Right lobe of liver (tissue), 6 donors: Measurements from ENCODE around the gene KAZN. TPM values are rescaled to one million over a fixed set of nuclear protein-coding genes. Genes with fewer than 3 reads are reported as not detected.

Experiments used
- ATAC-seq, 4 donors: fragments of 200-7000 bp; cut with Tn5 transposase; one replicate each; pipeline ENCODE4 v1.9.1; 2020; ENCODE audit warnings: mild to moderate bottlenecking in 4 of 4, moderate library complexity in 4 of 4
- DNase-seq, 3 donors: peaks; one replicate each; pipeline ENCODE4 v3.0.0-alpha.2; 2020
- H3K27ac ChIP-seq, 3 donors: fragments of 200-600 bp; one replicate each; pipeline ENCODE4 v1.8.0; 2022
- H3K27me3 ChIP-seq, 2 donors: fragments of 200-600 bp; one replicate each; pipeline ENCODE4 v1.8.0; 2022
- H3K36me3 ChIP-seq, 4 donors: fragments of 200-600 bp; sonication (generic) in 1 of 4; one replicate each; pipeline versions ENCODE4 v1.5.1 to v1.8.0; 2017 to 2022; ENCODE audit warnings: control low read depth in 1 of 4
- H3K4me1 ChIP-seq, 4 donors: fragments of 200-600 bp; sonication (generic) in 1 of 4; one replicate each; pipeline versions ENCODE4 v1.5.1 to v1.8.0; 2017 to 2022; ENCODE audit warnings: control low read depth in 1 of 4
- H3K4me3 ChIP-seq, 3 donors: fragments of 200-600 bp; one replicate each; pipeline ENCODE4 v1.8.0; 2022
- H3K9me3 ChIP-seq, 4 donors: fragments of 200-600 bp; sonication (generic) in 1 of 4; one replicate each; pipeline versions ENCODE4 v1.5.1 to v1.8.0; 2017 to 2022; ENCODE audit warnings: control low read depth in 1 of 4
- POLR2A ChIP-seq: fragments of 450-650 bp; IDR thresholded peaks from one replicate; pipeline ENCODE4 v1.6.1; 2017; ENCODE audit warnings: antibody characterized with exemption, mild to moderate bottlenecking
- WGBS: methylation state at CpG from one replicate; pipeline ENCODE4 v1.1.6; 2018; ENCODE audit warnings: low coverage, low lambda C conversion rate; ENCODE audit not compliant: insufficient coverage; ENCODE audit errors: missing lambda C conversion rate; 5-methylcytosine and 5-hydroxymethylcytosine counted together
- intact Hi-C, 2 donors: fragments of 100-400 bp; cut with DNase I; formaldehyde crosslinking; loops; one replicate each; pipeline versions ENCODE4 v1.11.2 to v1.14.1; 2022
- total RNA-seq, 6 experiments: library from RNA; depleted of rRNA in 2 of 6; stranded (reverse); fragments of >200 nt in 2 of 6; fragmentation: NEBNext Ultra II Directional in 3 of 6; extraction: Animal tissue kit (Norgen Biotek cat#: 25700) in 3 of 6; gene quantifications; one replicate each; pipeline versions ENCODE4 v1.1.0 to v1.2.4, GENCODE V29; 2016 to 2023
- TF ChIP-seq, protein P1 (sequence below), 4 donors: fragments of 200-600 bp in 3 of 4; fragments of 450-650 bp in 1 of 4; IDR thresholded peaks; one replicate each; pipeline versions ENCODE4 v1.5.1 to v1.8.0; 2016 to 2022; ENCODE audit warnings: antibody characterized with exemption in 4 of 4, mild to moderate bottlenecking in 2 of 4
- donor health status: DM: no; HTN: yes; CAD: no.
- donor health status: DM: no; HTN: no; CAD: no.
- donor health status: DM: no; HTN: no; CAD: no.
- donor health status: DM: no; HTN: yes; CAD: no.
- donor health status: DM: no; HTN: yes; CAD: no.

KAZN gene
- total RNA-seq, 6 experiments from 2014 or later: 1.5 to 7.2 (median 2.7) TPM

DNA sequence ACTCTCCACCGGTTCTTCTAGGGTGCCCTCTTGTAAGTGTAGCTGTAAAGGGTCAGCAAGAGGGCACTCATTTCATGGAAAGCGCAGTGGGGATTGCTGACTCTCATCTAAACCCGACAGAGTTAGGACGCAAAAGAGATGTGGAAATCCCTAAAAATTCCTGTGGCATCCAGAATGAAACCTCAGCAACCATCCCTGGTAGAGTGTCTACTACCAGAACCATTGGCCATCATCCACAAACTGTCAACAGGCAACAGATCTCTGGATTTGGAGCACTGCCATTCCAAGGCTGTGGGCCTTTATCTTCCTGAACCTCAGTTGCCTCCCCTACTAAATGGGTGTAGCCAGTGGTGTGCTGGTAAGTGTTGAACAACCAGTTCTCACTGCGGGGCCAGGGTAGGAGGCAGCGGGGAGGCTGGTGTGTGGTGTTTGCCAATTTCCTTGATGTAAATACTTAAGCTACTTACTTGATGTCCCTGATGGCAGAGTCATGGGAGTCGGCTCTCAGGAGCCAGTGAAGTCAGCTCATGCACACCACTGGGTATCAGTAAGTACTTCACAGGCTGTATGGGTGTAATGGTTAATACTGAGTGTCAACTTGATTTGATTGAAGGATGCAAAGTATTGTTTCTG, 195.8 kb downstream of the KAZN start:
- H3K36me3 ChIP-seq: no peaks in the 10 kb centered on the region
- H3K4me1 ChIP-seq: no peaks in the 10 kb centered on the region
- H3K4me3 ChIP-seq: no peak overlapping the region
- H3K27ac ChIP-seq: no peak overlapping the region
- ATAC-seq: no peak
- no peak for DNase-seq
- WGBS: 83% methylated on average over 7 of the region's 7 CpGs
- TF ChIP-seq, protein P1, sequence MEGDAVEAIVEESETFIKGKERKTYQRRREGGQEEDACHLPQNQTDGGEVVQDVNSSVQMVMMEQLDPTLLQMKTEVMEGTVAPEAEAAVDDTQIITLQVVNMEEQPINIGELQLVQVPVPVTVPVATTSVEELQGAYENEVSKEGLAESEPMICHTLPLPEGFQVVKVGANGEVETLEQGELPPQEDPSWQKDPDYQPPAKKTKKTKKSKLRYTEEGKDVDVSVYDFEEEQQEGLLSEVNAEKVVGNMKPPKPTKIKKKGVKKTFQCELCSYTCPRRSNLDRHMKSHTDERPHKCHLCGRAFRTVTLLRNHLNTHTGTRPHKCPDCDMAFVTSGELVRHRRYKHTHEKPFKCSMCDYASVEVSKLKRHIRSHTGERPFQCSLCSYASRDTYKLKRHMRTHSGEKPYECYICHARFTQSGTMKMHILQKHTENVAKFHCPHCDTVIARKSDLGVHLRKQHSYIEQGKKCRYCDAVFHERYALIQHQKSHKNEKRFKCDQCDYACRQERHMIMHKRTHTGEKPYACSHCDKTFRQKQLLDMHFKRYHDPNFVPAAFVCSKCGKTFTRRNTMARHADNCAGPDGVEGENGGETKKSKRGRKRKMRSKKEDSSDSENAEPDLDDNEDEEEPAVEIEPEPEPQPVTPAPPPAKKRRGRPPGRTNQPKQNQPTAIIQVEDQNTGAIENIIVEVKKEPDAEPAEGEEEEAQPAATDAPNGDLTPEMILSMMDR (IDR thresholded peaks at IDR 0.05): no peak
- no peak for TF ChIP-seq POLR2A
- H3K9me3 ChIP-seq: no peaks in the 10 kb centered on the region
- H3K27me3 ChIP-seq: no peaks in the 10 kb centered on the region
- intact Hi-C loops: no loop called here

DNA sequence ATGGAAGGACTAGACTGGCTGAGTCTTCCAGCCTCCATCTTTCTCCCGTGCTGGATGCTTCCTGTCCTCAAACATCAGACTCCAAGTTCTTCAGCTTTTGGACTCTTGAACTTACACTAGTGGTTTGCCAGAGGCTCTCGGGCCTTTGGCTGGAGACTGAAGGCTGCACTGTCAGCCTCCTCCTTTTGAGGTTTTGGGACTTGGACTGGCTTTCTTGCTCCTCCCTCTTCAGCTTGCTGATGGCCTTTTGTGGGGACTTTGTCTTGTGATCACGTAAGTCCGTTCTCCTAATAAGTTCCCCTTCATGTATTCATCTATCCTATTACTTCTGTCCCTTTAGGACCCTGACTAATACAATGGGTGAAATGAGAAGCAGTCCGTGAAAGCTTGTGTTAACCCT, 196.4 kb downstream of the KAZN start:
- no peaks in the 10 kb centered on the region for H3K27me3 ChIP-seq
- ATAC-seq (no peak), DNase-seq (no peak)
- TF ChIP-seq, protein P1 (IDR thresholded peaks at IDR 0.05): no peak
- no peak overlapping the region for H3K27ac ChIP-seq
- H3K4me1 ChIP-seq: no peaks in the 10 kb centered on the region
- H3K36me3 ChIP-seq: no peaks in the 10 kb centered on the region
- no peak overlapping the region for H3K4me3 ChIP-seq
- H3K9me3 ChIP-seq: no peaks in the 10 kb centered on the region
- intact Hi-C loops: no loop called here
- 79% methylated on average over 4 of the region's 5 CpGs for WGBS

DNA sequence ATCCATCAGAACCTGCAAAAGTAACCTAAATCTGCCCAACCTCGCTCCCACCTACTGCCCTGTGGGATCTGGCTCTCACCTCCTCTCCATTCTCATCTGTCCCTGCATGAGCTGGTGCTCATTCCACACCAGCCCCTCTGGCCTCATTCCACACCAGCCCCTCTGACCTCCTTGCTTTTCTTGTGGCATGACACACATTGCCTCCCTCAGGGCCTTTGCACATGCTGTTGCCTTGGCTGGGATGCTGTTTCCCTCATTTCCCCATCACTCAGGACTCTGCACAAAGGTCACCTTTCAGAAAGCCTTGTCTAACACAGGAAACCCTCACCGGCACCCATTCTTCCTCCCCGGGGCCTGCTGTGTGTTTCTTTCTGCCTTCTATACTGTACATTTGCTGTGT, 197.1 kb downstream of the KAZN start:
- no peaks in the 10 kb centered on the region for H3K27me3 ChIP-seq
- no peak overlapping the region for H3K27ac ChIP-seq
- no peak overlapping the region for H3K4me3 ChIP-seq
- intact Hi-C loops: no loop called here
- no peak for DNase-seq
- no peaks in the 10 kb centered on the region for H3K4me1 ChIP-seq
- H3K36me3 ChIP-seq: no peaks in the 10 kb centered on the region
- no peak for TF ChIP-seq POLR2A
- TF ChIP-seq, protein P1 (IDR thresholded peaks at IDR 0.05): no peak
- 78% methylated on average over 3 of the region's 3 CpGs for WGBS
- no peak for ATAC-seq
- no peaks in the 10 kb centered on the region for H3K9me3 ChIP-seq

DNA sequence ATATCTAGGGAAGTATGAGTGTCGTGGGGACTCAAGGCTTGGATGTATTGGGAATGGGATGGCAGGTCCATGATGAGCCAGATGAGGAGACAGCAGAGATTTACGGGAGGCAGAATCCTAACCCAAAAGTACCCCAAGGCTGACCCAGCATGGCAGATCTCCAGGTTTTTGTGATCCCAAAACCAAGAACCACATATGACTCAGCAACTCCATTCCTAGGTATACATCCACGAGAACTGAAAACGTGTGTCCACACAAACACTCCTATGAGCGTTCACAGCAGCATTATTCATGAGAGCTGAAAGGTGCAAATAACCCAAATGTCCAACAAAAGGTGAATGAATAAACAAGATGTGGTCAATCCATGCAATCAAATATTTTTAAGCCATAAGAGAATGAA, 201.5 kb downstream of the KAZN start:
- no peak for ATAC-seq
- TF ChIP-seq, protein P1 (IDR thresholded peaks at IDR 0.05): no peak
- TF ChIP-seq POLR2A: no peak
- no peaks in the 10 kb centered on the region for H3K9me3 ChIP-seq
- intact Hi-C loops: no loop called here
- H3K4me1 ChIP-seq: no peaks in the 10 kb centered on the region
- H3K36me3 ChIP-seq: no peaks in the 10 kb centered on the region
- 57% methylated on average over 5 of the region's 5 CpGs for WGBS
- no peaks in the 10 kb centered on the region for H3K27me3 ChIP-seq
- H3K27ac ChIP-seq: no peak overlapping the region
- DNase-seq: no peak
- no peak overlapping the region for H3K4me3 ChIP-seq
